Measurements from ENCODE around the gene DUSP28.
A peak's percentile ranks its signal among the peaks of the same experiment; 100 is the strongest.

DUSP28 gene

DNA sequence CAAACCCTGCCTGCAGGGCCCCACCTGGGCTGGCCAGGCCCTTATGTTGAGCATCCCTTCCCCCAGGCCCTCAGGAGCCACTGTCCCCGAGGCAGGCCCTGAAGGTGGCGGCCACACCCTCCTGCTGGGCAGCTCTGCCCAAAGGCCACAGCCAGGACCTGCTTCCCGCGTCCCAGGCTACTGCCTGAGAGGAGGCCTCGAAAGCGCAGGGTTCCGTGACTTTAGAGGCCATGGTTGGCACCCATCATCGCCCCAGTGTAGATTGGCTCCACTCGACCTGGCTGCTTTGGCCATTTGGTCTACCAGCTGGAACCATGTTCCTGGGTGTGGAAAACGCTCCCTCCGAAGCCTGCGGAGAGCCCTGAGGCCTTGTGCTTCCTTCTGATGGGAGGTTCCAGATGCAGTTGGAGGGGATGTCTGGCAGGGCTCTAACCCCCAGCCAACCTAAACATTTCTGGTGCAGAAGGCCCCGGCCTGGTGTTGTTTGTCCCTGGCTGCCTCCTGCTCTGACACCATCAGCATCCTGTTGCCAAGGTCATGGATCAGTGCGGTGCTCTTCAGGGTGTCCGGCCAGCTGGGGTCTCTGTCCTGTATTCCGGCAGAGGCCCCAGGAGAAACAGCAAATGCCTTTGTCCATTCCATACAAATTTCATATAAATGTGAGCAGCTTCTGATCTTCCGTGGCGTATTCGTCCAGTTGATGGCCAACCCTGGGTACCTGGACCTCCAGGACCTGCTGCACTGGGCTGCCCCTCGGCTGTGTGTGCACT, 41.1 kb downstream of the DUSP28 start:
- no peak for DNase-seq

DNA sequence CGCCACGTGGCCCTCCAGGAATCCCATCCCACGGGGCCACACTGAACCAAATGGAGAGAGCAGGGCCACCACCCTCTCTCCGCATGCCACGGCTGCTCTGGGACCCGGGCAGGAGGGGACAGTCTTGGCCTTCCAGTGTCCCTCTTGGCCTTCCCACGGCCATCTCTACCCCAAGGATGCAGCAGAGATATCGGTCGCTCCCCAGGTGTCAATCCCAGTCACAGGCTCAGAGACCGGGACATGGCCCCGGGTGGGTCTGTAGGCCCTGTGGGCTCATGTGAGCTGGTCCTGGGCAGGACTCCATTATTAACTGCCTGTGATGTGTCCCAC, 41.6 kb downstream of the DUSP28 start:
- DNase-seq, result no peak

DNA sequence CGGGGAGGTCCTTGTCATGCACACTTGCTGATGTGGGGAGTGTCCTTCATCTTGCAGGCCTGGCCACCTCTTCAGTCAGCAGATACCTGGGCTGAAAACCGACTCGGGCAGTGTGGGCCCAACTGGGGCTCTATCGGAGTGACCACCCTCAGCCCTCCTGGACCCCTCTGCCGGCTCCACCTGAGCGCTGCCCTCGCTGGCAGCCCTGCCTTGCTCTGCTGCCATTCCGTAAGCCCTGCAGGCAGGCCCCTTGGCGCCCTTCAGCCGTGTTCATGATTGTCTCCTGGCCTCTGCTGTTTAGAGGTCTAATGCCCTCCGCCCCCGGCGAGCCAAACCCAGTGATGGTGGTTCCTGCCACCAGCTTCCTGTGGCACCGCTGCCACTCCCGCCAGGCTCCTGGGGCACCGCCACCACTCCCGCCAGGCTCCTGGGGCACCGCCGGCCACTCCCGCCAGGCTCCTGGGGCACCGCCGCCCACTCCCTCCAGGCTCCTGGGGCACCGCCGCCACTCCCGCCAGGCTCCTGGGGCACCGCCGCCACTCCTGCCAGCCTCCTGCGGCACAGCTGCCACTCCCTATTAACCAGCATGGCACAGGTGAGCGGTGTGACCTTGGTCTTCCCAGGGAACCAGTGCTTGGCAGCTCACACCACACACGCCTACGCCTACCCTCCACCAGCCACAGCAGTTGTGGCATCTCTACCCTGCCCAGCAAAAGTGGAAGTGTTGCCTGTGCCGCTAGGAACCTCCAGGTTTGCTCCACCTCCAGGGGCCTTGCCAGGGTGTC, 42.3 kb downstream of the DUSP28 start:
- DNase-seq, result no peak

DNA sequence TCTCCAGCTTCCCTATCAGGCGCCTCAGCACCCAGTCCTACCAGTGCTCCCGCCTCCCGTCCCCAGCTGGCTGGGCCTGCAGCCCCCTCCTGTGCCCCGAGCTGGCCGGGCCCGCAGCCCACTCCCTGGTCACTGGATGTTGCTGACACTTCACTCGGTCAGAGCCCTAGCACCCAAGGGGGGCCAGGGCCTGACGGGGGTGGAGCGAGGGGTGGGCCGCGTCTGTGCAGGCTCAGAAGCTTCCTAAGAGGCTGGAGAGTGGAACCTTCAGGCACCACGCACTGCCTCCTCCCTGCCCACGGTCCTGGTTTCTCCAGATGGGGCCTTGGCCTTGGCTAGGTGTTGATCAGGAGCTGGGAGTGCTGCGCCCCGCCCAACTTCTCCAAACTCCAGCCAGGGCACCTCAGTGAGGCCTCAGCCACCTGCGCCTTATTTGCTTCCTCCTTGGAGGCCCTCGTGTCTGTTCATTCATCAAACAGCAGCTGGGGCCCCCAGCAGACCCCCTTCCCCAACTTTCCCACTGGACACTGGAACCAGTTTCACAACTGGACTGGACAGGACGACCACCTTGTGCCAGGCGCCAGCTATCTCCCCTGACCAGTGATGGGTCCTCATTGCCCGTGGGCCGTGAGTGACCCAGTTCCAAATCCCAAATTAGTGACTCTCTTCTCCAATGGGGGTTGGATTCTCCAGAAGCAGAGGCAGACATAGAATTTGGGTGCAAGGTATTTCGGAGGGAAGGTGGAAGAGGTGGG, 43.1 kb downstream of the DUSP28 start:
- DNase-seq, result no peak

DNA sequence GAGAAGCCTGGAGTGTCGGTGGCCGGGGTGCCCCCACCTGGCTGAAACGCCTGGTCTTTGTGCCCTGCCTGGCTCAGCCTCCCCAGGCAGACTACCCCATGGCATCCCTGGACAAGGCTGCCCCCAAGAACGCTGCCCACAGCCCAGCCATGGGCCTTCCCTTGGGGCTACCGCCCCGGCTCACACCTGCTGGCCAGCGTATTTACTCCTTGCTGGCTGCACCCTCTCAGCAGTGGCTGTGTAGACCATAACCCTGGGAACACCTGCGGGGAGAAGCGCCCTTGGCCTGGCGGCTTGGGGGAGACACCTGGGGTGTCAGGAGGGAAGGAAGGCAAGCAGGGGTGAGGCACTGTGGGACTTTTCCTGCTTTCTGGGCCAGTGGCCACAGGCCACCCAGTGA, 43.7 kb downstream of the DUSP28 start:
- no peak for DNase-seq

DNA sequence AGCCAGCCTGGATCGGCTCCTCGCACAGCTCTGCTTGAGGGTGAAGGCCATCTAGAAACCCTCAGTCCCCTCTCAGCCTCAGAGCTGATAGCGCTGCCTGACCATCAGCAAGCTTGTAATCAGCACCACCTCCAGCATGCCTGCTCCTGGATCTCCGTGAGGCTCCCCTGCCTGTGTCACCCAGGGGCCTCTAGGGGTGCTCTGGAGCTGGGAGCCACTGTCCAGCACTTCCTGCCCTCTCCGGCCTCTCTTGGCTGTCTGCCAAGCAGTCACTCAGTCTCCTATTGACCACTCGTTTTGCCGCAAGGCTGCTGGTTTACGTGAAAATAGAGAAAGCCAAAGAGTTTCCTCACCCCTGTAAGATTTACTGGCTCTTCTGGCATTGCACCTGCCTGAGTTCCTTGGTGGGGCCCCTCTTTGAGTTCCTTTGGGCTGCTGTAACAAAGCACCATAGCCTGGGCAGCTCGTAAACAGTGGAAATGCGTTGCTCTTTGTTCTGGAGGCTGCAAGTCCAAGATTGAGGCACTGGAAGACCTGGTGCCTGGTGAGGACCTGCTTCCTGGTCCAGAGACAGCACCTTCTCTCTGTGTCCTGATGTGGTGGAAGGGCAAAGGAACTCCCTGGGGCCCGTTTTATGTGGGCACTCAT, 44.3 kb downstream of the DUSP28 start:
- peak in 1 of 2 experiments; percentile 33 for DNase-seq

DNA sequence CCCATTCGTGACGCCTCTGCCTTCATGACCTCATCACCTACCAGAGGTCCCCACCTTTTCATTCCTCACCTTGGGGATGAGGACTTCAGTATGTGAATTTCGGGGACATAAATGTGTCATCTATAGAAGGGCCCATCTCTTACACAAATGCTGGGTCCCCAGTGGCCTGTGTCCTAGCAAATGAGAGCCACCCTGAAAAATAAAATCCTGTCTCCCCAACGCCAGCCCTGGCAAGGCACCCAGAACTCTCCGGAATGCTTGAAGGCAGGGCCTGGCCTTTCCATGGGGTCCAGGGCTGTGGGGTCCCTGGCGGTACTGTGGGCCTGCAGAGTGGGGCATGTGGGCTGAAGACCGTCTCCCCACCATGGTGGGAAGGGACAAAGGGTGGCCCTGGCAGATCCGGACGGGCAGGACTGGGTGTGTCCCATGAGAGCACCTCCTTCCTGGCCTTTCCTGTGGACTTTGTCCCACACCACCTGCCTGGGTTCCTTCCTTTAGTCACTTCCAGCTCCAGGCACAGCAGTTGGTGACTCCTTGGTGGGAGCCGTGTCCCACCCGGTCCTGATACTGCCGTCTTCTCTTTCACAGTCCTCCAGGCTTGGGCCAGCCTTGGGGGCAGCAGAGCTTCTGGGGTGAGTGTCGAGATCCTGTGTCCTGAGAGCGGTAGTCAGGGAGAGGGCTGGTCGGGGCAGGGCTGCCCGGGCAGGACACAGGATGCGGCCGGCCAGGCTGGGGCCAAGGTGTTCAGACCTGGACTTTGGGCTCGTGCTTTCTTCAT, 45.0 kb downstream of the DUSP28 start:
- no peak for DNase-seq

DNA sequence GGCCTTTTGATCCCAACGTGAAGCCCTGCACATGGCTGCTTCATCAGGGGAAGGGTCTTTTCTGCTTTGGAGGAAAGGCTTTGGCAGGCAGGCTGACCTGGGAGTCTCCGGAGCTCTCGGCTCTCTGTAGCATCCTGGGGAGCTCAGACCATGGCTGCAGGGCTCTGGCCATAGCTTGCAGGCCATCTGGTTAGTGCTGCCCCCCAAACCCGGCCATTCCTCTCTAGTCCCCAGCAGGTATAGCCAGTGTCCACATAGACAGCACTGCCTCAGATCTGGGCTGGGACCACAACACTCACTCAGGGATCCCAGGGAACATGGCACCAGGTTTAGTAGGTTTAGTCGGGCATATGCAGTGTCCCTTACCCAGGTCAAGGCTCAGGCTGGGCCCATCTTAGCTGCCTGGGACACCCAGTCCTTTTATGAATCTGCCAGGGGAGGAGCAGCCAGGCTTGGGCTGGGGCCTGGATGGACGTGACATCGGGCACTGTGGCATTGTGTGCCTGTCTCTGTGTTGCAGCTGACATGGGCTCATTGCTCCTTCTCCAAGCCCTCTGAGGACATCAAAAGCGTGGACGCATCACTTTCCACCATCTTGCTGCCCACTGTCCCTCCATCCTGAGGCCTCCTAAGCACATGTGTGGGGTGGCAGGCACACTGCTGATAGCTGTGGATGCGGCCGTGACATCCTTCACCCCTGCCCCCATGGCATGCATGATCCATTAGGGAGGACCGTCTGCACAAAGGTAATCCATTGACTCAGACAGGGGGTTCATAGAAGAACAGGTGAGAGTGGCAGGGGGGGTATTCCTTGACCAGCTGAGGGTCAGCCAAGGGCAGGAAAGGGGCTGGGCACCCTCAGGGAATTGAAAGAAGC, 45.9 kb downstream of the DUSP28 start:
- no peak for DNase-seq

DNA sequence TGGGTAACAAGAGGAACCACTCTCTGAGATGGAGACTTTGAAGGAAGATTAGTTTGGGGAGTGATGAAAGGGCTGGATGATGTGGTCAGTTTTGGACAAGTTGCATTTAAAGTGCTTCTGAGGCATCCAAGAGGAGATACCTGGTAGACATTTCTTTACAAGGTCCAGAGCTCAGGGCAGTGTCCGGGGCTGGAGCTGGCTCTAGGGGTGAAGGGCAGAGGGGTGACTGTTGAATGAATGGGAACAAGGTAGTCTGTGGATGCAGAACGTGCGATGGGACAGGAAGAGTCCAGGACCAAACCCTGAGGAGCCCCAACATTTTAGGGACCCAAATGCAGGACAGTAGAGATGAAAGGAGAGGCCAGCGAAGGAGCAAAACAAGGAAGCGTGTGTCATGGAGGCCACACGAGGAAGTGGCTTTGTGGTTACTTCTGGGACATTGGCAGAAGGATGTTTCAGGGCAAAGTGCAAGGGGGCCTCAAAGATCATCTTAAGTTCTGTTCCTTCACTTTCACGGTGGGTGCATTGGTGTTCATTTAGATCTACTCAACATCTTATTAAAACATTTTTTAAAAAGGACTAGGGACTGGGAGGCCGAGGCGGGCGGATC, 51.5 kb downstream of the DUSP28 start:
- DNase-seq, result no peak

All from NCI-H526 (cell line).